H9 (cell line): ENCODE data around the gene F9. TPM values are rescaled to one million over a fixed set of nuclear protein-coding genes. Genes with fewer than 3 reads are reported as not detected.
A peak's percentile ranks its signal among the peaks of the same experiment; 100 is the strongest.

Experiments used
- DNase-seq: peaks from one replicate; pipeline ENCODE4 v3.0.0-alpha.2; 2017
- H2AFZ ChIP-seq: one replicate; pipeline ENCODE4 v1.6.1; 2013; ENCODE audit warnings: mild to moderate bottlenecking, low read length, control low read depth, moderate library complexity
- H2AK5ac ChIP-seq: 2 replicates; pipeline ENCODE4 v1.6.1; 2013; ENCODE audit warnings: low read length, control low read depth, mixed read lengths; ENCODE audit not compliant: insufficient read length
- H2BK120ac ChIP-seq: one replicate; pipeline ENCODE4 v1.6.1; 2013; ENCODE audit warnings: low read depth, mild to moderate bottlenecking, low read length, control low read depth, inconsistent platforms; ENCODE audit not compliant: poor library complexity, severe bottlenecking
- H2BK12ac ChIP-seq: 2 replicates; pipeline ENCODE4 v1.6.1; 2013; ENCODE audit warnings: low read length, control low read depth, mixed read lengths, low read depth; ENCODE audit not compliant: insufficient read length
- H2BK15ac ChIP-seq: 2 replicates; pipeline ENCODE4 v1.6.1; 2013; ENCODE audit warnings: low read depth, low read length, control low read depth
- H2BK20ac ChIP-seq: one replicate; pipeline ENCODE4 v1.6.1; 2013; ENCODE audit warnings: low read depth, mild to moderate bottlenecking, low read length, control low read depth, inconsistent platforms; ENCODE audit not compliant: poor library complexity, severe bottlenecking
- H2BK5ac ChIP-seq: 2 replicates; pipeline ENCODE4 v1.6.1; 2013; ENCODE audit warnings: low read length, control low read depth, mixed read lengths; ENCODE audit not compliant: insufficient read length
- H3K14ac ChIP-seq: 2 replicates; pipeline ENCODE4 v1.6.1; 2013; ENCODE audit warnings: low read length, control low read depth; ENCODE audit not compliant: insufficient read depth
- H3K18ac ChIP-seq: 2 replicates; pipeline ENCODE4 v1.6.1; 2013; ENCODE audit warnings: low read depth, mild to moderate bottlenecking, mixed read lengths, low read length, control low read depth; ENCODE audit not compliant: insufficient read length
- H3K23ac ChIP-seq: 2 replicates; pipeline ENCODE4 v1.6.1; 2013; ENCODE audit warnings: low read length, control low read depth, mixed read lengths, low read depth; ENCODE audit not compliant: insufficient read length
- H3K23me2 ChIP-seq: 2 replicates; pipeline ENCODE4 v1.6.1; 2013; ENCODE audit warnings: low read depth, mild to moderate bottlenecking, mixed read lengths, low read length, control low read depth; ENCODE audit not compliant: insufficient read length, poor library complexity, severe bottlenecking
- H3K27ac ChIP-seq: 2 replicates; pipeline ENCODE4 v1.5.1; 2013; ENCODE audit warnings: low read length, control low read depth, mixed read lengths, low read depth; ENCODE audit not compliant: insufficient read length
- H3K27me3 ChIP-seq: 2 replicates; pipeline ENCODE4 v1.6.1; 2013; ENCODE audit warnings: low read length, control low read depth, inconsistent platforms; ENCODE audit not compliant: insufficient read depth
- H3K4ac ChIP-seq: 2 replicates; pipeline ENCODE4 v1.6.1; 2013; ENCODE audit warnings: low read depth, mild to moderate bottlenecking, control low read depth, inconsistent platforms, low read length, moderate library complexity
- H3K4me1 ChIP-seq: 2 replicates; pipeline ENCODE4 v1.6.1; 2013; ENCODE audit warnings: low read length, control low read depth, inconsistent platforms; ENCODE audit not compliant: insufficient read depth
- H3K4me2 ChIP-seq: 2 replicates; pipeline ENCODE4 v1.6.1; 2013; ENCODE audit warnings: low read length, control low read depth, mixed read lengths; ENCODE audit not compliant: insufficient read length, insufficient read depth
- H3K56ac ChIP-seq: 2 replicates; pipeline ENCODE4 v1.6.1; 2013; ENCODE audit warnings: low read depth, mild to moderate bottlenecking, mixed read lengths, low read length, control low read depth; ENCODE audit not compliant: insufficient read length
- H3K79me1 ChIP-seq: 2 replicates; pipeline ENCODE4 v1.6.1; 2013; ENCODE audit warnings: low read depth, mild to moderate bottlenecking, moderate library complexity, low read length, control low read depth, inconsistent platforms; ENCODE audit not compliant: insufficient read depth, poor library complexity, severe bottlenecking
- H3K79me2 ChIP-seq: 2 replicates; pipeline ENCODE4 v1.6.1; 2013; ENCODE audit warnings: low read length, control low read depth, inconsistent platforms; ENCODE audit not compliant: insufficient read depth
- H3K9ac ChIP-seq: 2 replicates; pipeline ENCODE4 v1.6.1; 2013; ENCODE audit warnings: low read length, control low read depth, mixed read lengths; ENCODE audit not compliant: insufficient read length; ENCODE audit errors: extremely low read depth
- H3K9me3 ChIP-seq: one replicate; pipeline ENCODE4 v1.6.1; 2013; ENCODE audit warnings: low read depth, low read length, inconsistent platforms; ENCODE audit not compliant: control insufficient read depth
- H3T11ph ChIP-seq: one replicate; pipeline ENCODE4 v1.6.1; 2013; ENCODE audit warnings: mild to moderate bottlenecking, low read length, control low read depth, inconsistent platforms
- H4K20me1 ChIP-seq: one replicate; pipeline ENCODE4 v1.6.1; 2013; ENCODE audit not compliant: control insufficient read depth, insufficient read length, insufficient read depth
- H4K5ac ChIP-seq: 2 replicates; pipeline ENCODE4 v1.6.1; 2013; ENCODE audit warnings: low read depth, mild to moderate bottlenecking, mixed read lengths, low read length, control low read depth; ENCODE audit not compliant: insufficient read length
- H4K8ac ChIP-seq: replicated peaks from 2 replicates; pipeline ENCODE4 v1.6.1; 2013; ENCODE audit warnings: low read length, control low read depth, mixed read lengths, low read depth; ENCODE audit not compliant: insufficient read length
- H4K91ac ChIP-seq: 2 replicates; pipeline ENCODE4 v1.6.1; 2013; ENCODE audit warnings: low read depth, mild to moderate bottlenecking, moderate library complexity, mixed read lengths, low read length, control low read depth; ENCODE audit not compliant: insufficient read length
- H3K27ac Mint-ChIP-seq, 3 experiments: 2 replicates in 2 of 3; 3 replicates in 1 of 3; pipeline ENCODE4 v1.8.0; 2020 to 2021; ENCODE audit warnings: mixed read lengths in 3 of 3, mild to moderate bottlenecking in 1 of 3, moderate library complexity in 1 of 3
- H3K27me3 Mint-ChIP-seq: 2 replicates; pipeline ENCODE4 v1.8.0; 2021; ENCODE audit warnings: low read depth, mild to moderate bottlenecking, moderate library complexity, mixed read lengths
- H3K36me3 Mint-ChIP-seq, 3 experiments: 2 replicates in 2 of 3; 3 replicates in 1 of 3; pipeline ENCODE4 v1.8.0; 2020 to 2021; ENCODE audit warnings: low read depth in 3 of 3, mixed read lengths in 3 of 3; ENCODE audit not compliant: insufficient read depth in 1 of 3
- H3K4me1 Mint-ChIP-seq, 2 experiments: 2 replicates each; pipeline ENCODE4 v1.8.0; 2020; ENCODE audit warnings: mixed read lengths in 2 of 2
- H3K4me3 Mint-ChIP-seq, 2 experiments: 2 replicates in 1 of 2; 3 replicates in 1 of 2; pipeline ENCODE4 v1.8.0; 2020 to 2021; ENCODE audit warnings: mild to moderate bottlenecking in 2 of 2, mixed read lengths in 2 of 2, moderate library complexity in 1 of 2
- H3K9me3 Mint-ChIP-seq, 2 experiments: 2 replicates in 1 of 2; 3 replicates in 1 of 2; pipeline ENCODE4 v1.8.0; 2020; ENCODE audit warnings: mild to moderate bottlenecking in 2 of 2, mixed read lengths in 2 of 2, moderate library complexity in 1 of 2
- WGBS: extraction: QIAGEN DNeasy Blood & Tissue Kit; methylation state at CpG from one replicate; pipeline ENCODE4 v1.1.7; 2013; ENCODE audit warnings: missing lambda C conversion rate, low lambda C conversion rate, mixed read lengths; ENCODE audit not compliant: insufficient read length; ENCODE audit errors: extremely low coverage; 5-methylcytosine and 5-hydroxymethylcytosine counted together
- total RNA-seq: library from RNA; stranded (reverse); gene quantifications from 2 replicates; pipeline ENCODE4 v1.2.1, GENCODE V29; 2021
- TF ChIP-seq, protein P1 (sequence below): fragments of 200-600 bp; sonication (generic); conservative IDR thresholded peaks from 3 replicates; pipeline ENCODE4 v1.8.0; 2021; ENCODE audit warnings: antibody characterized with exemption, mild to moderate bottlenecking

F9 gene
- total RNA-seq, 1 experiment from 2014 or later: not detected

DNA sequence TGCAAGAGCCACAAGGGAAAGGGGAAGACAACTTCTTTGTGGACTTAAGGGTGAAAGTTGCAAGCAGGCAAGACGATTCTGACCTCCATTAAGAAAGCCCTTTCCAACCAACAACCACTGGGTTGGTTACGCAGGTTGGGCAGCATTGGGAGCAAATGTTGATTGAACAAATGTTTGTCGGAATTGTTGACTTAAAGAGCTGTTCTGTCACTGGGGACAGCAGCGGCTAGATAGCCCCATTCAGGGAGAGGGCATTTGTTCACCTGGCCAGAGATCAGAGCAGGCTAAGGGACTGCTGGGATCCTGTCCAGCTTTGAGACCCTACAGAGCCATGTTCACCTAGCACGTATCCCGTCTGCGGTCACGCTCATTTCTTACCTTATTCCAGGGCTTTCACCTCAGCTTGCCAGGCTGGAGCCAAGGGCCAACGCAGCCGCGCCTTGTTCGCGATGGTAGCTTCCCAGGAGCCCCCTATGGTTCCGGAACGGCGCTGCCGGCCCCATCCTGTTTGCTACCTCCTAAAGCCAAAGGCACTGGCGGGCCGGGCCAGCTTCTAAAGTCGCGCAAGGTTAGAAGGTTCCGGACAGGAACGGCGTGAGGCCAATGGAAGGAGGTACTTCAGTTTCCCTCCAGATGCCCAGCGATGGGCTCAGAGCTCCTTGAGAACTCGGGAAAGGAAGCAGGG is 24.6 kb downstream of the F9 start:
- H3K36me3 Mint-ChIP-seq: no peaks in the 10 kb centered on the region
- no peak overlapping the region for H2AFZ ChIP-seq
- H3K79me2 ChIP-seq: no peaks in the 10 kb centered on the region
- no CpG with 5 or more reads among the region's 26 CpGs for WGBS
- H4K91ac ChIP-seq: no peak overlapping the region
- peak overlapping the region; percentile 84 for H4K8ac ChIP-seq
- TF ChIP-seq, protein P1, sequence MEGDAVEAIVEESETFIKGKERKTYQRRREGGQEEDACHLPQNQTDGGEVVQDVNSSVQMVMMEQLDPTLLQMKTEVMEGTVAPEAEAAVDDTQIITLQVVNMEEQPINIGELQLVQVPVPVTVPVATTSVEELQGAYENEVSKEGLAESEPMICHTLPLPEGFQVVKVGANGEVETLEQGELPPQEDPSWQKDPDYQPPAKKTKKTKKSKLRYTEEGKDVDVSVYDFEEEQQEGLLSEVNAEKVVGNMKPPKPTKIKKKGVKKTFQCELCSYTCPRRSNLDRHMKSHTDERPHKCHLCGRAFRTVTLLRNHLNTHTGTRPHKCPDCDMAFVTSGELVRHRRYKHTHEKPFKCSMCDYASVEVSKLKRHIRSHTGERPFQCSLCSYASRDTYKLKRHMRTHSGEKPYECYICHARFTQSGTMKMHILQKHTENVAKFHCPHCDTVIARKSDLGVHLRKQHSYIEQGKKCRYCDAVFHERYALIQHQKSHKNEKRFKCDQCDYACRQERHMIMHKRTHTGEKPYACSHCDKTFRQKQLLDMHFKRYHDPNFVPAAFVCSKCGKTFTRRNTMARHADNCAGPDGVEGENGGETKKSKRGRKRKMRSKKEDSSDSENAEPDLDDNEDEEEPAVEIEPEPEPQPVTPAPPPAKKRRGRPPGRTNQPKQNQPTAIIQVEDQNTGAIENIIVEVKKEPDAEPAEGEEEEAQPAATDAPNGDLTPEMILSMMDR: peak; percentile 24; the same call in 1 of the 3 replicates
- no peak overlapping the region for H3K27ac Mint-ChIP-seq
- H3K14ac ChIP-seq: no peak overlapping the region
- H3K4me1 ChIP-seq: no peaks in the 10 kb centered on the region; the same call in 1 of the 2 replicates
- H2BK5ac ChIP-seq: no peak overlapping the region
- peak; percentile 36 for DNase-seq
- no peak overlapping the region for H3T11ph ChIP-seq
- no peak overlapping the region for H3K56ac ChIP-seq
- no peaks in the 10 kb centered on the region for H3K79me1 ChIP-seq
- no peak overlapping the region for H3K9ac ChIP-seq
- no peak overlapping the region for H3K4me2 ChIP-seq
- no peak overlapping the region for H3K4ac ChIP-seq
- no peaks in the 10 kb centered on the region for H3K23me2 ChIP-seq
- H3K27ac ChIP-seq: no peak overlapping the region
- H3K27me3 Mint-ChIP-seq: no peaks in the 10 kb centered on the region
- peaks cover 0 to 39% of the 10 kb centered on the region in 2 experiments; a peak in 2 of 5 replicates for H3K9me3 Mint-ChIP-seq
- H2BK120ac ChIP-seq: no peak overlapping the region
- H3K27me3 ChIP-seq: no peaks in the 10 kb centered on the region
- no peaks in the 10 kb centered on the region for H3K9me3 ChIP-seq
- H2AK5ac ChIP-seq: no peak overlapping the region
- H2BK12ac ChIP-seq: no peak overlapping the region
- H2BK20ac ChIP-seq: no peak overlapping the region
- H4K20me1 ChIP-seq: no peaks in the 10 kb centered on the region
- H3K4me3 Mint-ChIP-seq: no peak overlapping the region
- H4K5ac ChIP-seq: no peak overlapping the region
- no peak overlapping the region for H3K18ac ChIP-seq
- no peak overlapping the region for H2BK15ac ChIP-seq
- peaks cover 0 to 4% of the 10 kb centered on the region in 2 experiments; a peak in 1 of 4 replicates for H3K4me1 Mint-ChIP-seq
- no peak overlapping the region for H3K23ac ChIP-seq
